Retinal pigment epithelial cell (primary cell): ENCODE data around the gene GPATCH8.

ENCODE experiments used
- DNase-seq: peaks from one replicate; pipeline ENCODE4 v3.0.0-alpha.2; 2010; ENCODE audit warnings: low read depth
- H3K4me3 ChIP-seq: 2 replicates; pipeline ENCODE4 v1.5.1; 2011; ENCODE audit warnings: mild to moderate bottlenecking, low read length, control low read depth, moderate library complexity
- TF ChIP-seq, protein P1 (sequence below): conservative IDR thresholded peaks from 2 replicates; pipeline ENCODE4 v1.5.1; 2011; ENCODE audit warnings: low read depth, low read length, control low read depth, inconsistent platforms

Gene GPATCH8

DNA sequence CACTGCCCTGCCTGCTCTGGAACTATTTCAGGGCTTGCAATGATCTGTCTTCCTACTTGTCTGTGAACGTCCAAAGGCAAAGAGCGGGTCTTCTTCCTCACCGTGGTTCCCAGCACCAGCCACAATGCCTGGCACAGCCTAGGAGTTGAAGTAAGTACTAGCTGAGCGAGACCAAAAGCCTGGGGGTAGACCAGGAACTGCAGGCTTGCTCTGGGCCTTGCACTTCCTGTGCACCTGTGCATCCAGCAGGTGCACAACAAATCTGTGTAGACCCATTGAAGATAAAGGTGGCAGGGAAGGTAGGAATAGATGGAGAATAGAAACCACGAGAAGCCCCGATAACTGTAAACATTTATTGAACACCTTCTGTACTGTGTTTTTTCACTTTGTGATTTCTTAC, 144.2 kb downstream of the GPATCH8 start:
- DNase-seq, result no peak
- no peak overlapping the region for H3K4me3 ChIP-seq
- TF ChIP-seq, protein P1, sequence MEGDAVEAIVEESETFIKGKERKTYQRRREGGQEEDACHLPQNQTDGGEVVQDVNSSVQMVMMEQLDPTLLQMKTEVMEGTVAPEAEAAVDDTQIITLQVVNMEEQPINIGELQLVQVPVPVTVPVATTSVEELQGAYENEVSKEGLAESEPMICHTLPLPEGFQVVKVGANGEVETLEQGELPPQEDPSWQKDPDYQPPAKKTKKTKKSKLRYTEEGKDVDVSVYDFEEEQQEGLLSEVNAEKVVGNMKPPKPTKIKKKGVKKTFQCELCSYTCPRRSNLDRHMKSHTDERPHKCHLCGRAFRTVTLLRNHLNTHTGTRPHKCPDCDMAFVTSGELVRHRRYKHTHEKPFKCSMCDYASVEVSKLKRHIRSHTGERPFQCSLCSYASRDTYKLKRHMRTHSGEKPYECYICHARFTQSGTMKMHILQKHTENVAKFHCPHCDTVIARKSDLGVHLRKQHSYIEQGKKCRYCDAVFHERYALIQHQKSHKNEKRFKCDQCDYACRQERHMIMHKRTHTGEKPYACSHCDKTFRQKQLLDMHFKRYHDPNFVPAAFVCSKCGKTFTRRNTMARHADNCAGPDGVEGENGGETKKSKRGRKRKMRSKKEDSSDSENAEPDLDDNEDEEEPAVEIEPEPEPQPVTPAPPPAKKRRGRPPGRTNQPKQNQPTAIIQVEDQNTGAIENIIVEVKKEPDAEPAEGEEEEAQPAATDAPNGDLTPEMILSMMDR, result no peak

DNA sequence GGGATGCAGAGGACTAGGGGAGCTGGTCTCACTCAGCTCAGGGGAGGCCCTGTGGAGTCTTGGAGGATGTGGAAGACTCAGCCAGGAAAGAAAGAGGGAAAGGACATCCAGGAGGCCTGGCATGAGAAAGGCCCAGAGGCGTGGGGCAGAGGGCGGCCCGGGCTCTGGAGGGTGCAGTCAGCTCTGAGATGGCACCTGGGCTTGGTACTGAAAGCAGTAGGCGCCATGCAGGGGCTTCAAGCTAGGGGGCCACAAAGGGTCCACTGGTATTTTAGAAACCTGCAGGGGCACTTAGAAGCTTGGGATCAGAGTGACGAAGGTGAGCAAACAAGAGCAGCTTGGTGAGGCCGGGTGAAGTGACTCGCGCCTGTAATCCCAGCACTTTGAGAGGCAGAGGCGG, 145.1 kb downstream of the GPATCH8 start:
- H3K4me3 ChIP-seq, result no peak overlapping the region
- no peak for DNase-seq
- TF ChIP-seq, protein P1, result no peak

DNA sequence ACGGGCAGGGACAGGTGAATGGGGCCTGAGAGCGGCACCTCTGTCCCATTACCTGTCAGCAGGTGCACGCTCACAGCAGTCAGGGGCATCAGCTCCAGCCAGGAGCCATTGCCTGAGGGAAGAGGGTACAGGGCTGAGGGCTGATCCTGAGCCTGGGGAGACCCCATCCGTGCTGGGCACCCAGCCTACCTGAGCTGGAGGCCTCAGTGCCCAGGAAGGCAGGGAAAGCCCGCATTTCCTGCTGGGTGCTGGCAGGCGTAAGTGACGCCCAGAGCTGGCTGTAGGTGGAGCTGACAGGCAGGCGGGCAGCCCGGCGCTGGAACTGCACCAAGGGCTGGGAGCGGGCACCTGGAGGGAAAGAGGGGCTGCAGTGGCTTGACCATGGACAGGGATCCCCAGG, 147.0 kb downstream of the GPATCH8 start:
- TF ChIP-seq, protein P1, result no peak
- no peak overlapping the region for H3K4me3 ChIP-seq
- DNase-seq, result no peak

DNA sequence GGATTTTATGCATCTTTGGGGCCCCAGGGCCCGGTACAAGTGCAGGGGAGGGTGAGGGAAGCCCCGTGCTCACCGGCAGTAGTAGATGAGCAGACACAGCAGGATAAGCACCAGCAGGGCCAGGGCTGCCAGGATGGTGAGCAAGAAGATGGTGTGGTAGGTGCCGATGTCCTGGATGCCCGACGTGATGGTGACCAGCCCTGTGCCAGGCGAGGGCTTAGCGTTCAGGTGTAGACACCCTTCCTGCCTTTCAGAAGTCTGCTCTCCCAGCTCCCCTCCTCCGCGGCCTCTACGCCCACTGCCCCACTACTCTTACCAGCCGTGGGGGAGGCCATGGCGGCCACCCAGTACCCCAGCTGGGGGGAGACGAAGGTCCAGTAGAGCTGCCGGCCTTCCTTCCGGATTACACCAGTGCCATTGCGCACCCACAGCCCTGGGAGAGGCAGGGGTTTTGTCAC, 147.5 kb downstream of the GPATCH8 start:
- no peak for DNase-seq
- H3K4me3 ChIP-seq, result no peak overlapping the region
- TF ChIP-seq, protein P1, result no peak

DNA sequence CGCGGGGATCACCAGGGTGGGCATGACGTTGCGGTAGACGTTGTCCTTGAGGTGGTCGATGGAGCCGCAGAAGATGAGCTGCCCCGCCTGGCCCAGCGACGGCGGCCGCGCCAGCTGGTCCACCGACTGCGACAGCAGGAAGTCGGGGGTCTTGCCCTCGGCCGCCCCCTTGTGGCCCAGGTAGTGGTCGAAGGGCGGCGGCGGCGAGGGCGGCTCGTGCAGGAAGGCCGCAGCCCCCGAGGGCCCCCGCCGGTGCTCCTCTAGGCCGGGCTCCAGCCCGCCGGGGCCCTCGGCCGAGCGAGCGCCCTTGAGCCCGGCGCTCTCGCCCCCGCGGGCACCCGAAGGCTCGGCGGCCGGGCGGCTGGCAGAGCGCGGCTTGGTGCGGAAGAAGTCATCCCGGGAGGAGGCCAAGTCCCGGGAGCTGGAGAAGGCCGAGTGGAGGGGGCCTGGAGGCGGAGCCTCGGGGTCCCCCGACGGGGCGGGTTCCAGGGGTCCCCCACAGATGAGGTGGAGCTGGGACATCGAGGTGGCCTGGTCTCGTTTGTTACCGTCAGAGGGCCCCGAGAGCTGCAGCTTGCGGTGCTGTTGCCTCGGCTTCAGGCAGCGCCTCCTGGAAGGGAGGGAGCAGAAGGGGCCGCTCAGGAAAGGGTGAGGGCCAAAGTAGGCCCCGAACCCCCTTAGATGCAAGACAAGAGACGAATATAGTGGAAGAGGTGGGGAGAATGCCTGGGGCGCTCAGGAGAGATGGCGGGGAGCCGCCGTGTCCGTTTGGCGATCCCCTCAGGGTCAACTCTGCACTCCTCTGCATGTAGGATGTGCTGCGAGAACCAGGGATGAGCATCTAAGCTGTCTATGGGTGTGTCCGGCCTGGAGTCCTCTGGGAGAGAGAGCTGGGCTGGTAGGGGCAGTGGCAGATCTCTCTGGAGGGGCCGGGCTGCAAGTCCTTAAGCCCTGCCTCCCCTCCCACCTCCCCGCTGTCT, 148.3 kb downstream of the GPATCH8 start:
- no peak overlapping the region for H3K4me3 ChIP-seq
- no peak for DNase-seq
- TF ChIP-seq, protein P1, result peak; percentile 52

DNA sequence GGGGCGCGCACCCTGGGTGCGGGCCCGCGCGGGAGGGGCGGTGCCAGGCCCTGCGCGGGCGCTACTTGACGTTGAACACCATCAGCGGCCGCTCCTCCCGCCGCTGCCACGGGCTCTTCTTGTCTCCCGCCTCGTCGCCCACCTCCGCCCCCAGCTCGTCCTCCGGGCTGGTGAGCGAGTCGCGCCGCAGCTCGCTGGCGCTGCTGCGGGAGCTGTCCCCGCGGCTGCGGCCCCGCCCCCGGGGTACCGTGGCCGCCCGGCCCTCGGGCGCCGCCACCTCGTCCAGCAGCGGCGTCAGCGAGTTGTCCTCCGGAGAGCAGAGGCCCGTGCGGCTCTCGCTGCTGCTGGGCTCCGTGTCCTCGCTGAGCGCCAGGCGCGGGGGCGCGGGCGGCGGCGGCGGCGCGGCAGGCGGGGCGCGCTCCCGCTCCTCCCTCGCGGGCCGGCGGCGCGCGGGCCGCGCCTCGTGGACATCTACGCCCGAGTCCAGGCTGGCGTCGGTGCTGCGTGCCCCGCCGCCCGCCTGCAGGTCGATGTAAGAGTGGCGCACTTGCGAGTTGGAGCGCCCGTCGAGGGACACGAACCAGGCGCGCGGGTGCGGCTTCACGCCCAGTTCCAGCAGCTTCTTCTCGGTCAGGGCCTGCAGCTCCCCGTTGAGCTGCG, 149.4 kb downstream of the GPATCH8 start:
- DNase-seq, result no peak
- TF ChIP-seq, protein P1, result no peak
- no peak overlapping the region for H3K4me3 ChIP-seq
